Heart left ventricle (tissue), 13 donors: ENCODE results near the gene ZNF497.

Experiments
- POLR2A ChIP-seq, 2 donors: fragments of 450-650 bp; IDR thresholded peaks; one replicate each; pipeline ENCODE4 v1.6.1; 2017; ENCODE audit warnings: antibody characterized with exemption in 2 of 2, mild to moderate bottlenecking in 2 of 2, moderate library complexity in 2 of 2
- TF ChIP-seq, protein P1 (sequence below), 12 donors: fragments of 200-600 bp; sonication (generic) in 4 of 12; IDR thresholded peaks; one replicate each; pipeline versions ENCODE4 v1.5.0 to v1.8.0; 2018 to 2022; ENCODE audit warnings: antibody characterized with exemption in 12 of 12, mild to moderate bottlenecking in 5 of 12
- donor health status: ischemic (EF 13 %, LVEDD 7.1; RV severe dilation, severe dysfunction).
- donor health status: DM: no; HTN: yes; CAD: no.
- donor health status: DM: no; HTN: no; CAD: no.
- donor health status: ischemic (EF 25% LVEDD 6.9; RV normal size, moderate dysfunction).
- donor health status: ischemic (EF 25% LVEDD 5.7; RV mildly dilated, moderate dysfunction).
- donor health status: ischemic (EF 35%, LVEDD 5.7; RV mildly dilated, moderate dysfunction).
- donor health status: nonischemic (EF 11% LVEDD 7.7; RV severe dilation, severe dysfunction).
- donor health status: DM: yes; HTN: yes; CAD: no.
- donor health status: PGD.
- donor health status: ischemic (EF 29% LVEDD 5.4; RV normal size, mild dysfunction).
- donor health status: nonischemic (EF 23%, LVEDD 6.1; RV moderate dilation, normal function).

GRCh38 chr19:58334691-58335249 is 27.8 kb downstream of the ZNF497 start:
- TF ChIP-seq, protein P1, sequence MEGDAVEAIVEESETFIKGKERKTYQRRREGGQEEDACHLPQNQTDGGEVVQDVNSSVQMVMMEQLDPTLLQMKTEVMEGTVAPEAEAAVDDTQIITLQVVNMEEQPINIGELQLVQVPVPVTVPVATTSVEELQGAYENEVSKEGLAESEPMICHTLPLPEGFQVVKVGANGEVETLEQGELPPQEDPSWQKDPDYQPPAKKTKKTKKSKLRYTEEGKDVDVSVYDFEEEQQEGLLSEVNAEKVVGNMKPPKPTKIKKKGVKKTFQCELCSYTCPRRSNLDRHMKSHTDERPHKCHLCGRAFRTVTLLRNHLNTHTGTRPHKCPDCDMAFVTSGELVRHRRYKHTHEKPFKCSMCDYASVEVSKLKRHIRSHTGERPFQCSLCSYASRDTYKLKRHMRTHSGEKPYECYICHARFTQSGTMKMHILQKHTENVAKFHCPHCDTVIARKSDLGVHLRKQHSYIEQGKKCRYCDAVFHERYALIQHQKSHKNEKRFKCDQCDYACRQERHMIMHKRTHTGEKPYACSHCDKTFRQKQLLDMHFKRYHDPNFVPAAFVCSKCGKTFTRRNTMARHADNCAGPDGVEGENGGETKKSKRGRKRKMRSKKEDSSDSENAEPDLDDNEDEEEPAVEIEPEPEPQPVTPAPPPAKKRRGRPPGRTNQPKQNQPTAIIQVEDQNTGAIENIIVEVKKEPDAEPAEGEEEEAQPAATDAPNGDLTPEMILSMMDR (IDR thresholded peaks at IDR 0.05) = no peak
- TF ChIP-seq POLR2A (IDR thresholded peaks at IDR 0.05) = no peak
